CD8-positive, alpha-beta memory T cell (primary cell): ENCODE results near the gene MRTFA. TPM values are rescaled to one million over a fixed set of nuclear protein-coding genes. Genes with fewer than 3 reads are reported as not detected.
A peak's percentile ranks its signal among the peaks of the same experiment; 100 is the strongest.
"Not testable (repeated sequence)": the region's sequence is repeated elsewhere in the genome, so short reads cannot be mapped to it uniquely, and the experiment has no call there.

Source experiments
- CTCF ChIA-PET: fragments of 350-600 bp; sonication (Branson Sonifier 250); formaldehyde crosslinking; loops from one replicate; lab custom pipeline; 2021; ENCODE audit warnings: antibody characterized with exemption; lab: Charles Lee
- POLR2A ChIA-PET: fragments of 350-600 bp; sonication (Branson Sonifier 250); formaldehyde crosslinking; loops from one replicate; lab custom pipeline; 2021; ENCODE audit warnings: antibody characterized with exemption; lab: Charles Lee
- DNase-seq, 5 donors: peaks; one replicate each; pipeline versions ENCODE4 v3.0.0 to v3.0.0-alpha.2; 2020 to 2022; ENCODE audit warnings: mixed read lengths in 1 of 5
- H3K27ac ChIP-seq: one replicate; pipeline ENCODE4 v1.7.0; 2013; ENCODE audit warnings: low read depth, mild to moderate bottlenecking, low read length, moderate library complexity
- H3K27me3 ChIP-seq: 2 replicates; pipeline ENCODE4 v1.7.0; 2013; ENCODE audit warnings: low read length, mild to moderate bottlenecking; ENCODE audit not compliant: insufficient read depth, poor library complexity, severe bottlenecking
- H3K36me3 ChIP-seq: 2 replicates; pipeline ENCODE4 v1.7.0; 2013; ENCODE audit warnings: mild to moderate bottlenecking, low read length, moderate library complexity; ENCODE audit not compliant: insufficient read depth
- H3K4me1 ChIP-seq: 2 replicates; pipeline ENCODE4 v1.7.0; 2013; ENCODE audit warnings: mild to moderate bottlenecking, low read length, moderate library complexity; ENCODE audit not compliant: insufficient read depth
- H3K4me3 ChIP-seq: 2 replicates; pipeline ENCODE4 v1.7.0; 2013; ENCODE audit warnings: mild to moderate bottlenecking, low read length
- H3K9me3 ChIP-seq: 2 replicates; pipeline ENCODE4 v1.7.0; 2013; ENCODE audit warnings: mild to moderate bottlenecking, low read length
- H3K27ac Mint-ChIP-seq, 8 donors: one replicate each; pipeline ENCODE4 v1.8.0; 2020 to 2021; ENCODE audit warnings: mixed read lengths in 8 of 8, mild to moderate bottlenecking in 6 of 8, inconsistent platforms in 3 of 8, moderate library complexity in 3 of 8
- H3K27me3 Mint-ChIP-seq, 2 donors: one replicate each; pipeline ENCODE4 v1.8.0; 2020 to 2021; ENCODE audit warnings: mixed read lengths in 2 of 2, mild to moderate bottlenecking in 1 of 2, moderate library complexity in 1 of 2
- H3K36me3 Mint-ChIP-seq, 3 donors: one replicate each; pipeline ENCODE4 v1.8.0; 2020 to 2021; ENCODE audit warnings: mixed read lengths in 3 of 3, inconsistent platforms in 1 of 3, mild to moderate bottlenecking in 1 of 3
- H3K4me1 Mint-ChIP-seq, 3 donors: one replicate each; pipeline ENCODE4 v1.8.0; 2020 to 2021; ENCODE audit warnings: mixed read lengths in 3 of 3, inconsistent platforms in 1 of 3, mild to moderate bottlenecking in 1 of 3
- H3K4me3 Mint-ChIP-seq, 7 donors: one replicate each; pipeline ENCODE4 v1.8.0; 2020 to 2021; ENCODE audit warnings: mixed read lengths in 7 of 7, mild to moderate bottlenecking in 6 of 7, moderate library complexity in 4 of 7, inconsistent platforms in 2 of 7
- H3K9me3 Mint-ChIP-seq, 5 donors: one replicate each; pipeline ENCODE4 v1.8.0; 2020 to 2022; ENCODE audit warnings: mixed read lengths in 5 of 5, mild to moderate bottlenecking in 3 of 5, moderate library complexity in 2 of 5, inconsistent platforms in 1 of 5
- polyA plus RNA-seq: library from polyadenylated mRNA; unstranded; fragments of 300-500 nt; fragmentation: Illumina TruSeq; gene quantifications from one replicate; pipeline ENCODE4 v1.2.3, GENCODE V29; 2021
- total RNA-seq, 2 experiments: library from RNA; stranded (reverse); gene quantifications; one replicate each; pipeline ENCODE4 v1.2.3, GENCODE V29; 2021

The MRTFA gene
- total and polyA plus RNA-seq, 3 experiments from 2014 or later, result 22.9 to 40.5 (median 38.6) TPM

DNA sequence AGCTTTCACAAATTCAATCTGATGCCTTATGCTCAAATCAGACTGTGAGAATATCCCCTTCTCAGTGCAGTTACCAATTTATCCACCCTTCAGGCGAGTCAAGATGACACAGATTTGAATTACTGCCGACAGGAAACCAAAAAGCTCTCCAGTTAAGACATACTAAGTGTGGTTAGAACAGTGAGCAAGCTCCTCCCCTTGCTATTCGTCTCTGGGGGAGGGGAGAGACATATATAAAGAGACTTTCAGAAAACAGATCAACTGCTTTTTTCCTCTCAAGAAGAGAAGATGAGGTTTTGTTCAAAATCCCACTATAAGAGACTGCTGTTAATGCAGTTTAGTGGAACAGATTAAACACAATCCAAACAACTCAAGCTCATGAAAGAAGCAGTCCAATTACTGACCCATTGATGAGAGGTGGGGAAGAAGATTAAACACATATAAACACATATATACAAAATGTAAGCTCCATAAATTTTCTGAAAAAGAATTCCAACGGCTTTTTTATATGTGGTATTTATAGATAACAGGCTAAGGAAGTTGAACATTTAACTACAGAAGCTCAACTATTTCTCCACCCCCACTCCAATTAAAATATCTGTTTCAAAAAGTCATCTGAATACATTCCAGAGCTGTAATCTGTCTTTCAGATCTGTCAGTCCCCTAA lies 102.7 kb downstream of the MRTFA start:
- Mint-ChIP-seq H3K4me3 (peak overlapping the region; percentile 81 to 90 (median 87)), H3K9me3 (no peaks in the 10 kb centered on the region), H3K36me3 (peaks cover 1 to 2% (median 2%) of the 10 kb centered on the region in 3 donors), H3K4me1 (peaks cover 56 to 70% (median 66%) of the 10 kb centered on the region in 3 donors), H3K27ac (peak overlapping the region; percentile 73 to 95 (median 86)), H3K27me3 (no peaks in the 10 kb centered on the region)
- POLR2A ChIA-PET, result interaction anchor here (0.6 to 1.4 kb wide), 4 partner anchors 103 to 490 kb away, joined by 3 to 5 read pairs (median 3); partner anchors contain the start of gene MRTFA
- Histone ChIP-seq H3K4me3 (peak overlapping the region; percentile 50), H3K27ac (no peak overlapping the region), H3K36me3 (no peaks in the 10 kb centered on the region), H3K4me1 (peaks cover 46% of the 10 kb centered on the region), H3K9me3 (no peaks in the 10 kb centered on the region), H3K27me3 (no peaks in the 10 kb centered on the region)
- CTCF ChIA-PET, result interaction anchor here (0.6 to 5.9 kb wide), 6 partner anchors 9 to 1146 kb away, joined by 3 to 48 read pairs (median 8); partner anchors contain the start of gene MRTFA
- peak; percentile 7 to 74 (median 61) for DNase-seq

DNA sequence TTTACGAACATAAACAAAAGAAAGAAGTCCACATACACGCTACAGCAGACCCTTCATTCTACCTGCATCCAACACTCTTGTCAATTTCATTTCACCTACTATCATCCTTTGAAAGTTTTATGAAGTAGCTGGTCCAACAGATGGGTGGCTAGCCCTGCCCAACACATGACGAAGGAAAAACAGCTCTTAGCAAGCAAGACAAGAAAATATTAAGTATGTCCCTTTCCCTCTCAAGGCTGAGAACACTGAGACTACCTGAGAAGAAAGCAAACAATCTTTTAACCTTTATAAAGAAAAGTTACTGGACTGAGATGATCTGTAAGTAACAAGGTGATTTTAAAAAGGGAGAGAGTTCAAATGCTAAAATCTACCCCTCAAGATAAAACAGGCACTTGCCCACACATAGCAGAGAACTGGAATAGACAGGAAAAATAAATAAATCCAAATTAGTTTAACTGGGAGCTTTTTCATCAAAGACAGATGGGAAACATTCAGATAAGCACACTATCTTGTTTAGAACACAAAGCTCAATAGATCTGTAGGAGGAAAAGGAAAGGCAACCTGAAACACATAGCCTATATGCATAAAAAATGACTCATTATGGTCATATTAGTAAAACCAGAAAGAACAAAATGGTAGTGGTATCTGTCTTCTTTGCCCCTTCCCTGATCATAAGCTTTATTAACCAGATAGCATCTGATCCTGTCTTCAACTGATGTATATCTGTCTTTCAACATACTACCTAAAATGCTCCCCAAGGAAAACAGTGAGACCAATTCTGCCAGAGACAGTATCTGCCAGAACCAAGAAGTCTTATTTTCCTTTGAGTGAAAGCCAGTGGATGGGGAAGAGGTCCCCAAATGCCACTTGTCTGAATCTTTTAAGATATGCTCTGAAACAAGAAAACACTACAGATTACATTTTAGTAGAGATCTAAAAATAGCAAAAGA lies 104.3 kb downstream of the MRTFA start:
- Mint-ChIP-seq H3K4me1 (peaks cover 57 to 68% (median 67%) of the 10 kb centered on the region in 3 donors), H3K36me3 (peaks cover 3 to 6% (median 4%) of the 10 kb centered on the region in 3 donors), H3K27me3 (no peaks in the 10 kb centered on the region), H3K9me3 (no peaks in the 10 kb centered on the region), H3K4me3 (peak overlapping the region; percentile 73 to 88 (median 84)), H3K27ac (peak overlapping the region; percentile 45 to 93 (median 77))
- no peaks in the 10 kb centered on the region for H3K27me3 ChIP-seq
- POLR2A ChIA-PET, result interaction anchor here (0.5 to 1.2 kb wide), 2 partner anchors 105 to 529 kb away, joined by 3 to 5 read pairs; partner anchors contain the start of gene MRTFA
- CTCF ChIA-PET, result interaction anchor here (1.2 to 5.9 kb wide), 4 partner anchors 8 to 114 kb away, joined by 3 to 48 read pairs (median 10); no protein-coding TSS in a partner anchor
- H3K4me3 ChIP-seq, result peak overlapping the region; percentile 19
- no peak for DNase-seq
- no peaks in the 10 kb centered on the region for H3K36me3 ChIP-seq
- peaks cover 46% of the 10 kb centered on the region for H3K4me1 ChIP-seq
- no peaks in the 10 kb centered on the region for H3K9me3 ChIP-seq
- no peak overlapping the region for H3K27ac ChIP-seq

DNA sequence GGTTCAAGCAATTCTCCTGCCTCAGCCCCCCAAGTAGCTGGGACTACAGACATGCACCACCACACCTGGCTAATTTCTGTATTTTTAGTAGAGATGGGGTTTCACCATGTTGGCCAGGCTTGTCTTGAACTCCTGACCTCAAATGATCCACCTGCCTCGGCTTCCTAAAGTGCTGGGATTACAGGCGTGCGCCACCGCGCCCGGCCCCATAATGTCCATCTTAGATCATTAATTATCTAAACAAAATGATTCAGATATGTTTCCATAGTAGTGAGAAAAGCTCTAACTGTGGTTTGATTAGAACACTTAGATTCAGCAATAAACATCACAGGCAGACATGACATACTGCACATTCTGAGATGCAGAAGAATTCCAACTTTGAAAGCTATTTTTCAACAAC lies 106.1 kb downstream of the MRTFA start:
- H3K9me3 Mint-ChIP-seq, H3K9me3 ChIP-seq, DNase-seq, H3K27me3 Mint-ChIP-seq, H3K36me3 ChIP-seq, H3K27me3 ChIP-seq, H3K27ac ChIP-seq, H3K36me3 Mint-ChIP-seq, H3K4me3 ChIP-seq: not testable (repeated sequence)
- POLR2A ChIA-PET, result interaction anchor here (0.6 to 0.9 kb wide), 2 partner anchors 106 to 656 kb away, joined by 3 read pairs; partner anchors contain the start of gene MRTFA
- Mint-ChIP-seq H3K27ac (peak overlapping the region in 4 of 8 donors; percentile 18 to 75 (median 42)), H3K4me3 (peak overlapping the region in 5 of 7 donors; percentile 10 to 63 (median 32)), H3K4me1 (peaks cover 64 to 81% (median 77%) of the 10 kb centered on the region in 3 donors)
- CTCF ChIA-PET, result interaction anchor here (0.6 to 5.9 kb wide), 4 partner anchors 11 to 116 kb away, joined by 3 to 48 read pairs (median 4); partner anchors contain the start of gene MRTFA
- peaks cover 46% of the 10 kb centered on the region for H3K4me1 ChIP-seq

- Histone ChIP-seq H3K9me3 (no peaks in the 10 kb centered on the region), H3K27ac (no peak overlapping the region), H3K36me3 (no peaks in the 10 kb centered on the region), H3K4me1 (peaks cover 40% of the 10 kb centered on the region), H3K4me3 (no peak overlapping the region), H3K27me3 (no peaks in the 10 kb centered on the region)
- no peaks in the 10 kb centered on the region for H3K27me3 Mint-ChIP-seq
- peaks cover 3 to 6% (median 4%) of the 10 kb centered on the region in 3 donors for H3K36me3 Mint-ChIP-seq
- H3K4me3 Mint-ChIP-seq, result no peak overlapping the region
- ChIA-PET CTCF (interaction anchor here (1.8 to 5.9 kb wide), 2 partner anchors 107 to 116 kb away, joined by 5 to 48 read pairs; partner anchors contain the start of gene MRTFA), POLR2A (no interaction called here)
- H3K9me3 Mint-ChIP-seq, result no peaks in the 10 kb centered on the region
- H3K27ac Mint-ChIP-seq, result peak overlapping the region in 2 of 8 donors; percentile 53 to 75
- peaks cover 60 to 75% (median 72%) of the 10 kb centered on the region in 3 donors for H3K4me1 Mint-ChIP-seq
- no peak for DNase-seq
Observed at GRCh38 chr22:40529821-40530220, 106.7 kb downstream of the MRTFA start.

GRCh38 chr22:40526960-40527359 lies 109.6 kb downstream of the MRTFA start:
- POLR2A ChIA-PET, result interaction anchor here (0.7 to 1.1 kb wide), 2 partner anchors 59 to 110 kb away, joined by 4 read pairs; no protein-coding TSS in a partner anchor

GRCh38 chr22:40525250-40525884 lies 111.2 kb downstream of the MRTFA start:
- H3K4me3 Mint-ChIP-seq, result no peak overlapping the region
- peaks cover 3 to 9% (median 4%) of the 10 kb centered on the region in 3 donors for H3K36me3 Mint-ChIP-seq
- Histone ChIP-seq H3K4me3 (no peak overlapping the region), H3K27me3 (no peaks in the 10 kb centered on the region), H3K27ac (no peak overlapping the region), H3K36me3 (no peaks in the 10 kb centered on the region), H3K4me1 (peaks cover 6% of the 10 kb centered on the region), H3K9me3 (no peaks in the 10 kb centered on the region)
- H3K4me1 Mint-ChIP-seq, result peaks cover 22 to 33% (median 27%) of the 10 kb centered on the region in 3 donors
- H3K27me3 Mint-ChIP-seq, result no peaks in the 10 kb centered on the region
- H3K9me3 Mint-ChIP-seq, result no peaks in the 10 kb centered on the region
- peak overlapping the region in 2 of 8 donors; percentile 30 to 53 for H3K27ac Mint-ChIP-seq
- POLR2A ChIA-PET, result interaction anchor here (1.2 kb wide), 1 partner anchor 121 kb away, joined by 3 read pairs; no protein-coding TSS in a partner anchor
- CTCF ChIA-PET, result interaction anchor here (0.8 to 2.2 kb wide), 14 partner anchors 8 to 193 kb away, joined by 3 to 22 read pairs (median 4); partner anchors contain the start of gene MRTFA
- DNase-seq, result peak; percentile 50 to 71 (median 55)

More at GRCh38 chr22:40526960-40527359, 109.6 kb downstream of the MRTFA start:
- Histone ChIP-seq H3K36me3 (no peaks in the 10 kb centered on the region), H3K4me3 (no peak overlapping the region), H3K27me3 (no peaks in the 10 kb centered on the region), H3K4me1 (peaks cover 14% of the 10 kb centered on the region), H3K27ac (no peak overlapping the region), H3K9me3 (no peaks in the 10 kb centered on the region)
- Mint-ChIP-seq H3K27me3 (no peaks in the 10 kb centered on the region), H3K36me3 (peaks cover 3 to 9% (median 4%) of the 10 kb centered on the region in 3 donors), H3K27ac (peak overlapping the region in 6 of 8 donors; percentile 6 to 86 (median 45)), H3K4me3 (no peak overlapping the region), H3K4me1 (peaks cover 33 to 46% (median 43%) of the 10 kb centered on the region in 3 donors), H3K9me3 (no peaks in the 10 kb centered on the region)
- CTCF ChIA-PET, result interaction anchor here (2.4 kb wide), 1 partner anchor 119 kb away, joined by 11 read pairs; no protein-coding TSS in a partner anchor
- no peak for DNase-seq
